A204.1 (cell line): ENCODE results near the gene DYNC1I1.
"Not testable (repeated sequence)": the region's sequence is repeated elsewhere in the genome, so short reads cannot be mapped to it uniquely, and the experiment has no call there.

ENCODE experiments used
- FAIRE-seq: peaks from 2 replicates; lab custom pipeline; 2012; peaks lifted over from hg19 to GRCh38; lab: Jason Lieb, UNC

The DYNC1I1 gene

DNA sequence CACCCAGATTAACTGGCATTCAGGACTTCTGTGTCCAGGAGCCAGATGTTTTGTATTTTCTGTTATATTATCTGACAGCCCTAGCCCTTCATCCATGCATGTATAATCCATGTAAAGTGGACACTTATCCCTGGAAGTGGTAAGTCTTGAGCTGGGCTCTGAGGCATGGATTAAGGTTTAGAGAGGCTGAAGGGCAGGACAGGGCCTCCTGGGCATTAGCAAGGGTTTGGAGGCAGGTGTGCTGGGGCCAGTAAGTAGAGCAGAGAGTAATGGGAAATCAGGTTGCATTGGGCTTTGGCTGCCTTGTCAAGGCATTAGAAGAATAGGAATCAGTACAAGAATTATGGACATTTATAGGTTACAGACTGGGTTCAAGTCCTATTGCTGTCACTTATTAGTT lies 138.0 kb downstream of the DYNC1I1 start:
- FAIRE-seq = no peak

DNA sequence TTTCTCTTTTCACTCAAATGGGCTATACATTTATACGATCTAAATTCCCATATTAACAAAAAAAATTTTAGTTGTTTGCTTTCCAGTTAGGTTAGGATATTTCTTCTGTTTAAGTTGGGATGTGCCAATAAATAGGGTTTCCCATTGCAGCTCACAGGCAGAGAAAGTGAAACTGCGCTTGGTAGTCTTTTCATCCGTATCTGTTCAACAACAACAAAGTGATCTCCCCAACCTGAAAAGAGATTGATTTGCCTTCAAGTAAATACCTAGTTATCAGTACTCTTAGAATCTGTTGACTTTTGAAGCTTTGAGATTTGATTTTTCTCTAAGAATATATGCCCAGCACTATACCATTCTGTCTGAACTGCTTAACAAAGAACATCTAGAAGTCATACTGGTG lies 143.4 kb downstream of the DYNC1I1 start:
- FAIRE-seq = no peak

DNA sequence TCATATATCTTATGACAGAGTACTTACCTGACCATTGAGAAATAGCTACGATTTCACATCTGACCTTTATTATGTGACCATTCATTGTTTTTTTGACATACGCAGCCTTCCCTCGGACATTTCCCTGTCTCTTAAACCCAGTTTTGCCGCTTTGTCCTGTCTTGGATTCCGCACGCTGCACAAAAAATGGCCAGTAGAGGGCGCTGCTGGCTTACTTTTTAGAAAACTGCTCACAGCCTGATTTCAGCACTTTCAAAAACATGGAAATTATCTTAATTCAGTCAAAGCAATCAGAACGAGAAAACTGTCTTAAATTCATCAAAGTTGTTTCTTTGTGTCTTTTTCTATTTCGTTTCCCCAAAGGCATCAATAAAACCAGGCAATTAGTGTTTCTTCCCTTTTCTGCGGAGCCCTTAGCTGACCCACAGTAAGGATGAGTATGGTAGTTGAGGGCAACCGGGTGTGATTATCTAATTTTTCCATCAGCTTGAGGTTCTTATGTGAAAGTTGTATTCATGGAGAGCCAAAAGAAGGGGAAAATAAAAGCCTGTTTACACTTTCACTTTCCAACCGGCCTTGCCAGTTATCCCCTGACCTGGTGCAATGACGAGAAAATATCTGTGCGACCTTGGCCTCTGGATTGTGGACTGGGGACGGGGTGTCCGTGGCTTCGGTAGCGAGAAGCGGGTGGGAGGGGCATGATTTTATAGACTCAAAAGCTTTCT lies 144.4 kb downstream of the DYNC1I1 start:
- peak; percentile 97 for FAIRE-seq

DNA sequence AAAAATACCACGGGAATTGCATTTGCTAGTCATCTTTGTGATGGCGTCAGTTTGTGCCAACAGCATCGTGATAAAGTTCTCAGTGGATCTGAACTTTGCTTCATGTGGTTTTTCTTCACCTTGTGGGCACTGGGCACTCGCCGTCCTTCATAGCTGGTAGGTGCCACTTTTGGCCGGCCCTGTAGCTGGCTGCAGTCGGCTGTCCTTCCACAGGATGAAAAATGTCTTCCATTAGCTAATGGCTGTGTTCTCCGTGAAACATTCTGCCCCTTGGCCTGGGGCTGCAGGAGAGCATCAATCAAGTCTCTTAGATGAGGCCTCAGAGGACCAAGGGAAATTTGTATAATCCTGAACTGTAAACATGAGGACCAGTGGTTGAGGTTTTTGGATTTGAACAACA lies 145.3 kb downstream of the DYNC1I1 start:
- FAIRE-seq = no peak

DNA sequence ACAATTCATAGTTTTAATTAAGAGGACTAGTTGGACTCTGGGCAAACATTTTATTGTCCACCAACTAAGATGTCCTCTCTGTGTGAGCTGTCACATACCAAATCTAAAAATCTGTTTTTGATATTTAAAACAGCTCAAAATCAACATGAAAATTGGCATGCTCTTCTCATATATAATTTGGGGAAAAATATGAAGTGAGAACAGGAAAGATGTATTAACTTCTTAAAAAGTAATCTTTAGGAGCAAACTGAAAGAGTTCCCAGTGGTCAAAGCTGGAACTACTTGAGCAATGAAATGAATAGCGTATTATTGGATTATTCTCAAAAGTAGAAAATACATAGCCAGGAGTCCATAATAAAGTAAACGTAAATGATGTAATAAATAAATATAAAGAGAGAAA lies 147.2 kb downstream of the DYNC1I1 start:
- peak; percentile 80 for FAIRE-seq

DNA sequence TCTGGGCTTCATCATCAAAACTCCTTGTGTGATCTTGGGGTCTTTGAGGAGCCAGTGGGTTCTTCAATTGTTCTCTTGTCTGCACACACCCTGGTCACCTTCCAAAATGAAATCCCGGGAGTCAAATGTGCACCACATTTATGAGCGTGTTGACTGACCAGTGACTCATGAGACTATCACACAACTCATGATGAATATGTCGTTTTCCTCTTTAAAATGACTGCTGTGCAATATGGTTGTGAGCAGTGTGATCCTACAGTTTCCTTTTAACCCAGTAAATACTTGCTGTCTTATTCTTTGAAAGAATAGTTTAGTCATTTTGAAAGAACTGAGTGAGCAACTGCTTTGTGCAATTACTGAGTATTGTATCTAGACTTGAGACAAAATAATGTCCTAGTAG lies 149.2 kb downstream of the DYNC1I1 start:
- no peak for FAIRE-seq

DNA sequence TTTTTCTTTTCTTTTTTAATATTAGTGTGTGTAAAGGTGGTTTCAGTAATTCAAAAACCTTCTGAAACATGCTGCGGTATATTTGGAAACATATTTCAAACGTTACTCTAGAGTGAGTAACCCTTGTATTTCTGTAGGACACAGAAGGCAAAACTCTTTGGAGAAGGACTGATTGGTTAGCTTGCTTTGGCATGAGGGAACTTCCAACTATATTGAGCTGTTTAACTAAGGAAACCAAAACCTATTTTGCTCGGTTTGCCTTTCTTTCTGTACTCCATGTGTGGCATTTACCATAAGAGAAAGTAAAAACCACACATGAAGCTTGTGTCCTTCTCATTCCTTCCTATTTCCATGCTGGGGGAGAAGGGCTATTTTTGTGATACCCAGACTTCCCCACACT lies 149.8 kb downstream of the DYNC1I1 start:
- no peak for FAIRE-seq

DNA sequence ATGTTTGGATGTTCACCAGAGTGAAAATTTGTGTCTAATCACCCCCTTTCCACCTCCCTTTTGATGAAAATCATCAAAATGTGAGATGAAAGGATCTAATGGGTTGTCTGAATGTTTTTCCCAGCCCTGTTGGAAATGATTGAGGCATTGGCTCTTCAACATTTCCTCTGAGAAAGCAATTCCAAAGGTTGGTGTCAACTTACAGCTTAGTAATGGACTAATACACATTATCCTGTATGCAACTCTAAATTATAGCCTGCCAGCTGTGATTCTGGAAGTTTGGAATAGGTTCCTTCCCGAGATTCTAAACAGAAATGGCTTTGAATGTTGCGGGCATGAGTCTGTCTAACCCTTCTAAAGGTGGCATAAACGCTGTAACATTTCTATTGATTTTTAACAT lies 152.9 kb downstream of the DYNC1I1 start:
- FAIRE-seq = no peak

DNA sequence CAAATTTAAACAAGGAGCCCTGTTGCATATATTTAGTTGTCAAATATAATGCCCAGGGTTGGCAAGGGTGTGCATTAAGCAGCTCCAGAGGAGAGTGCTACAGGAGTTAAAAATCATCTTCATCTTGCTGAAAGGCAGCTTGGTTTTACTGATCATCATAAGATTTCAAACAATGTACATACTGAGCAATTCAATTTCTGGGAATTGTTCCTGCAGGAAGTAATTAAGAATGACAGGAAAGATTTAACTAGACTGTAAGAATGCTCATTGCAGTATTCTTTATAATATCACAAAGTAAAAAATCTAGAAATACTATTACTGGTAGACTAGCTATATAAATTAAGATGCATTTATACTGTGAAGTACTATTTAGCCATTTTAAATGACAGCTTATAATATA lies 153.6 kb downstream of the DYNC1I1 start:
- FAIRE-seq = no peak

DNA sequence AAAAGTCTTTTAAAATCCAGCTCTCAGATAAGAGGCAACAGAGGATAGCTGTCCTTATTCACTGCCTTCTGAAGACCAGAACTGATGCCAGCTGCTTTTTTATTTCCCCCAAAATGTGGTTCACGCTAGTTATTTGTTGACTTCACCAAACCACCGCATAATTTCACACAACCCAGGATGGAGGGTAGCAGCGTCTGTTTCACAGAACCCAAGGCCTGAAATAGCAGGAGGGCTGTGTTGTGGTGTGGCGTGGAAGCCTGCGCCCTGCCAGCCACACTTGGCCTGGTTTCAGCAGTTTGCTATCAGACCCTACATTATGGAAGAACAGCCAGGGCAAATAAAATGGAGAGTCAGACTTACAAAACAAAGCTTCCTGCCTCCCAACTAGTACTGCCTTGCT lies 155.4 kb downstream of the DYNC1I1 start:
- FAIRE-seq = no peak

DNA sequence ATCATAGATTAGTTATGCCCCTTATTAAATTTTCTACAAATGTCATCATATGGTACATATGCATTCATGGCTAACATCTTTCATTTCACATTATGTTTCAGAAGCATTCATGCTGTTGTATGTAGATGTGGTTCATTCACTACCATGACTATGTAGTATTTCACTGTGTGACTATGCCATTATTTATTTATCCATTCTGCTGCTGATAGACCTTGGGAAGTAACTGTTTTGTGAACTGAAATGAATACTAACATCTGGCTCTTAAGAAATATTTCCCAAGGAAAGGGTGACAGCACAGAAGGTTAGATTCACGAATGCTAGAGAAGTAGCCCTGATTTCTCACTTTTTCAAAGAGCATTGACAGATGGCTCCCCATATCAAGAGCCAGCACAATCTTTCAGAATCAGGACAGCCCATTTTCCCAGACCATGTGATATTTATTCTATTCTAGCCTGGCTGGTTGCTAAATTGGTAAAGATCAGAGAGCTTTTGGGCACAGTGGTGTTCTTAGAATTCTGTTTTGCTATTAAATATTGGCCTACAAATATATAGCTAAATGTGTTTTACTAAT lies 157.4 kb downstream of the DYNC1I1 start:
- FAIRE-seq = no peak

DNA sequence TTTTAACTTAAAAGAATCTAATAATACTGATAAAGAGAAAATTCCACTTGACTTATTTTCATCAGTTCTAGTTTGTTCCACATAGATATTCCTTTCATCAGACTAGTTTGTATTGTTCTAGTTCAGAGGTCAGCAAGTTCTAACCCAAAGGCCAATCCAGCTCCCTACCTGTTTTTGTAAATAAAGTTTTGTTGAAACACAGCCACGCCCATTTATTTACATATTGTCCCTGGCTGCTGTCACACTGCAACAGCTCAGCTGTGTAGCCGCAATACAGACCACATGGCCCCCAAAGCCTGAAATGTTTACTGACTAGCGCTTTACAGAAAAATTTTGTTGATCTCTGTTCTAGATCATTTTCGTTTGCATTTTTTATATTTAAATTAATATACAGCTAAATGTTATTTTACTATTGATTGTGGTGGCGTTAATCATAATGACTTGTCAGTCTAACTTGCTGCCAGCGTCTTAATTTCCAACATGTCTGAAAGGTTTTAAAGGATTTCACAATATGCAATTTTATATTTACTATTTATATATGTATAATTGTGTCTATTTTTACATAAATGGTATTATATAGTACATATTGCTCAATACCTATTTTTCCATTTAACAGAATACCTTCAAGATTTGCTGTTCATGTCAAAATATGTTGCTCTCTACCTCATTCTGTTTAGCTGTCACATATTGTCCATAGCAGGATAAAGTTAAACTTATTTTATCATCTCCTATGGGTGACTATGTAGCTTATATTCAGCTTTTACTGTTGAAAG lies 159.3 kb downstream of the DYNC1I1 start:
- no peak for FAIRE-seq

DNA sequence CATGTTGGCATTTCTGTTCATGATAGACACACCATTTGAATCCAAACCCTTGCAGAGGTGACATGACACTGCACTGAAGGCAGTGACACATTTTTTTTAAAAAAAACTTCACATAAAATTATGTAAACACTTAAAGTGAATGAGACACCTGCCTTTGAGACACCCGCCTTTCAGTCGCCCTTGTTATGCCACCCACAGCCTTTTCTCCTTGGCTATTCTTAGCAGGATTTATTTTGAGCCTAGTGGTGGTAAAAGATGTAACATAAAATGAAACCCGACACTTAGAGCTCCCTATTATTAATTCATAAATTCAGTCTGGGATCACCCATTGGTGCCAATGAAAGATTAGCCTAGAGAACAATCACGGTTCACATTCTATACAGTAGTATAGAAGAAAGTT lies 161.3 kb downstream of the DYNC1I1 start:
- no peak for FAIRE-seq

DNA sequence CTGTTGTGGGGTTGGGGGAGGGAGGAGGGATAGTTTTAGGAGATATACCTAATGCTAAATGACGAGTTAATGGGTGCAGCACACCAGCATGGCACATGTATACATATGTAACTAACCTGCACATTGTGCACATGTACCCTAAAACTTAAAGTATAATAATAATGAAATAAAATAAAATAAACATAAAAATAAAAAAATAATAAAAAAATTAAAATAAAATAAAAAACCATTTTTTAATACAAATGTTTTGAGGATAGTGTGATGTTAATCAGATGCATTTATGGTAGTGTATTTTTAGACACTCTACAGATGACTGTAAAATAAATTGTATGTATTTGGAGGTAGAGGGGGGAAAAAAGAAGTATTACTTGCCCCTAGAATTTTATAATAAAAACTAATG lies 172.5 kb downstream of the DYNC1I1 start:
- FAIRE-seq = not testable (repeated sequence)

DNA sequence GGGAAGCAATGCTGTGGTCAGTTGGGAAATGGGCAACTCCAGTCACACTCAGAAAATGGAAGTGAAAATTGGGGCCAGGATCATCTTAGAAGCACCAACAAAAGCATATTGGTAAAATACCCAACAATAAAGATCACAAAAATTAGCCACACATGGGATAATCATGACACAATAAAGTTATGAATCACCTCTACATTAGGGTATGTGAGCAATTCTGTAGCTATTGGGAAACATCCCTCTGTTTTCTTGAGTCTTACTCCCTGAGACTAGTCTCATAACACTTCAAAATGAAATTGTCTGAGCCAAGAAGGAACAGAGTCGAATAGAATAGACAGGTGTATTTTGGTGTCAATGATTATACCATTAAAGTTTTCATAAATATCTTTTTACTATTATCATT lies 178.3 kb downstream of the DYNC1I1 start:
- FAIRE-seq = no peak

DNA sequence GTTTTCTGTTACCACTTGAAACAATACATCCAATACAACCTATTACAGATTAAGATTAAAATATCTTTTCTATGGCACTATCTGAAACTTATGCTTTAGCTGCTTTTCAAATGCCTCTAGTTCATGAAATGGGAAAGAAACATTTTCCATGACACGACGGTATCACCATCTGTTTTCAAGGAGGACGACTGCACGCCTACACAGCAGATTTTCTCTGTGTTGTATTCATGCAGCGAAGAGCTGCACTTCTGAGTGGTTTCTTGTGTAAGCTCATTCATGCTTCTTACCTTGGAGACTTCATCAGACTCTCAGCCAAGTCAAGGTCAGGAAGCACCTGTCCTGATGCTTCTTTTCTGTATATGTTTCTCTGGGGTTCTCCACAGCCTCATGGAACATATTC lies 179.2 kb downstream of the DYNC1I1 start:
- no peak for FAIRE-seq

DNA sequence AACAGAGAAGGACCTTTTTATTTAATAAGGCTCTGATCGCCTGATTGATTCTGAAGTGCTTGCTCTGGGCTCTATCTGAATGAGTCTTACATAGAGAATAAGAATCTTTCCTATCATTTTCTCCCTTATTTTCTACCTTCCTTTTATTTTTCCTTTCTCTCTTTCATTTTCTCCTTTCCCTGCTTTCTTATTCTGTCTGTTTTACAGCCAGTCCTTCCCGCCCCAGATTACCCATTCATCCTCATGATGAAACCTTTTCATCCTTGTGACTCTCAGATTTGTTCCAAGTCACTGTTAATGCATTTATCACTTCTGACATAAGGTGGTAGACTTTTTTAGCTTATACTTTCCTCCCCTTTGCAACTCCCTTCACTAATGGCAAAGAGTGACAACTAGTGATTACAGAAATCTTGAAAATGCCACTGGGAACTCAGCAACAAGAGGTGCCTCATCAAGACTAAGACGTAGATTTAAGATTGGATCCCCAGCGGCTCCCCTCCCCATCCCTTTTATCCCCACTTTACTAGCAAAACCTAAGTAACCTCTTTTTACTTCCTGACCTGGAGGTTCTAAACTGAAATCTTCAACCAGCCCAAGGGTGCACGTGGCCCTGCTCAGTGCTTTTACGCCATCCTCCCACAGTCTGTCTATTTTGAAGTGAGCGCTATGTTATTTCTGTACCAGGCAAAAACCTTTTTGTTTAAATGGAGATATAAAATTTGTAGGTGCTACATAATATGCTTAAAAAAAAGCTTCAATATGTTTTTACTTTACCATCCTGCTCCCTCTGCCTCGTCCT lies 179.8 kb downstream of the DYNC1I1 start:
- FAIRE-seq = no peak

DNA sequence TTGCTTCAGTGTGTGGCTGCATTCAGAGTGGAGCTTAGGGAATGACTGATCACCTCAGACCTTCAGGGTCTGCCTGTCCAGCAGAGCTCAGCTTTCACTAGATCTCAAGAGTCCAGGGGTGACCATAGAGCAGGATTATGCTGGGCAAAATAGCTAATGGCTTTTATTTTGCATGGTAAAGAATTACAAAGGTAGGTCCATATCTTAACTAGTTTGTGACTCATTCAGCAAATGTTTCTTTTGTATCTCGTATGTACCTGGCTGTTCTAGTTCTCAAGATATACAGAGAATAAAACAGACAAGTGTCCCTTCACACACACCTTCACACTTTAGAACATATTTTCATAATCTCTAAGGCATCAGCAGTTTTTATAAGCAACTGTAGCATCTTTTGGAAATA lies 180.5 kb downstream of the DYNC1I1 start:
- no peak for FAIRE-seq

DNA sequence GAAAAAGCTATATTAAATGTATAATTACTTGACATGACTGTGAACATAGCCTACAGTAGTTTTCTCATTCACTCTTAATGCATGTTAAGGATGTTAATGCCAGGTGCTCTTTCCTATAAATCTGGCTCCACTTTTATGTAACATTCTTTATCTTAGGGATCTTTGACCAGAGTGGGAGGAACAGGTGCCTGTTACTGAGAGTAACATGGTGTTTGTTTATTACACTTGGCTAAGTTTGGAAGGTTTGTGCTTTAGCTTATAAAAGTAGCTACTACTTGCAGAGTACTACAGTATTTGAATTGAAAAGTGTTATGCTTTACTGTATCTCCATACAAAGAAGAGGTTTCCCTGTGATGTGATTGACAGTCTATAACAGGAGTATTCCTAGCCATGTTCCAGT lies 183.4 kb downstream of the DYNC1I1 start:
- FAIRE-seq = no peak

DNA sequence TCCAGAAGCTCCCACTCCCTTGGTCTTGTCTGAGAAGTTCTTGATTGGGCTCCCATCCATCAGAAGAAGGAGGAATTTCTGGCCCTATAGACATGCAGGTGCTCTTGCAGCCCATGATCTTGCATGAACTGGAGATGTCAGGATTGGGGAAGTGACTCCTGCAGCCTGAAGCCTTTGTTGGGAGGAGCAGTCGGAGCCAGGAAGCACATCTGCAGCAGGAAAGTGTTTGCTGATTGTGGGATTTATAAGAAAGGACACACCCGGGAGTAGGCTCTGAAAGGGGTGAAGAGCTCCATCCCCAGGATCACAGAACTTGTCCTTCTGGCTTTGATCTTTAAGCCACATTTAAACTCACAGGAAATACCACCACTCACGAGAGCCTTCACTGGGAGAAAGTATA lies 185.2 kb downstream of the DYNC1I1 start:
- FAIRE-seq = no peak

DNA sequence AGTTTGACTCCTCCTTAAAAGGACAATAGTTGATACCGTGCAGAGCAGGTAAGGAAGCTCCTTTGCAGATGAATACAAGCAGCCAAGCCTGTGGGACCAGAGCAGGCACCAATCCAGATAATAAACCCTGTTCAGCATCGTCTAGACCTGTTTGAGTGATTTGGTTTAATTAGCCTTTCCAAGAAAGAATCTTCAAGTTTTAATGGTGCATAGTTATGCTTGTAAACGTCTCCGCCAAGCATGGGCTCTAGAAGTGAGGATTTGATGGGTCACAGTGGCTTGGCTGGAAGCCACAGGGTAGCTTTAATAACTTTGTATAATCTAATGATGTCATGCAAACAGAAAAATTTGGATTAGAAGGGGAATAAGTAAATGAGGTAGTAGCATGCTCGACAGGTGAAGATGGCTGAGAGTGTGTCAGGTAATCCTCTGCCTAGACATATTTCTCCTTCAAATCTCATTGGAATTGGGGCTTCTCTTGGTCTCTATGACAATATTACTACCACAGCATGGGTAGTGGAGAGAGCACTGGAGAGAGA lies 188.4 kb downstream of the DYNC1I1 start:
- no peak for FAIRE-seq

DNA sequence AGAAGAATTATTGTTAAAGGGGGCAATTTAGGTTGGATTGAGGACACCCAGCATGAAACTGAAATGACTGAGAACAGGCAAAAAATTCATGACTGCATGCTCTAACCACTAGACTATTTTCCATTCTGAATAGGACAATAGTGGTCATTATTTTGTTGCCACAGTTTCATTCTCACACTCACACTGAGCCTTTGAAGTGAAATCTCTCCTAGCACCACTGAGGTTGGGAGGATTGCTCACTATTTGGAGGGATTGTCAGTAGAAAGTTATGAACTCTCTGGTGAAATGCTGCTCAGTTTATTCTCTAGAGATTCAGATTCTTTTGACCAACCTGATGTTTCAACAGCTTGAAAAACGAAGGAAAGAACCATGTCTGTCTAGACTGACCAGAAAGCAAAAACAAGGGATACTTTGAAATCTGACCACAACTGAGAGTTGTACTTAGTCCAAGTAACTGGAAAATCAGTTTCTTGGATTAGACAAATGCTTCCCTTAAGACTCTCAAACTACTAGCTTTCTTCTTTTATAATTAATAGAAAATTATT lies 191.2 kb downstream of the DYNC1I1 start:
- no peak for FAIRE-seq
